Stimulated activated naive B cell treated with anti-CD40 and anti-IgM and Interleukin-4, amounts not matched to agents 10 μg/mL and 1 μg/mL and 100 μg/mL, for 72 hours (primary cell): ENCODE data around the gene MYH6.
"Not testable (repeated sequence)": the region's sequence is repeated elsewhere in the genome, so short reads cannot be mapped to it uniquely, and the experiment has no call there.

Experiments used
- ATAC-seq, 2 donors: fragments of 150-1000 bp; cut with Tn5 transposase; replicated peaks; 2 replicates each; pipeline ENCODE4 v1.10.0; 2021; ENCODE audit warnings: moderate library complexity in 1 of 2
- DNase-seq: peaks from one replicate; pipeline ENCODE4 v3.0.0; 2021
- H3K27ac Mint-ChIP-seq: one replicate; pipeline ENCODE4 v1.8.0; 2022; ENCODE audit warnings: mild to moderate bottlenecking, mixed read lengths
- H3K27me3 Mint-ChIP-seq, 2 donors: one replicate each; pipeline ENCODE4 v1.8.0; 2022; ENCODE audit warnings: mixed read lengths in 2 of 2
- H3K36me3 Mint-ChIP-seq, 2 donors: one replicate each; pipeline ENCODE4 v1.8.0; 2022; ENCODE audit warnings: mixed read lengths in 2 of 2, mild to moderate bottlenecking in 1 of 2
- H3K4me1 Mint-ChIP-seq, 2 donors: one replicate each; pipeline ENCODE4 v1.8.0; 2022; ENCODE audit warnings: mixed read lengths in 2 of 2, mild to moderate bottlenecking in 1 of 2
- H3K4me3 Mint-ChIP-seq, 2 donors: one replicate each; pipeline ENCODE4 v1.8.0; 2022; ENCODE audit warnings: mild to moderate bottlenecking in 2 of 2, mixed read lengths in 2 of 2, moderate library complexity in 1 of 2
- H3K9me3 Mint-ChIP-seq, 2 donors: one replicate each; pipeline ENCODE4 v1.8.0; 2022; ENCODE audit warnings: mixed read lengths in 2 of 2, mild to moderate bottlenecking in 1 of 2

Gene MYH6

GRCh38 chr14:23401291-23401690 is 6.8 kb downstream of the MYH6 start:
- Mint-ChIP-seq H3K9me3 (no peaks in the 10 kb centered on the region), H3K27me3 (peaks cover 42 to 48% of the 10 kb centered on the region in 2 donors), H3K36me3 (no peaks in the 10 kb centered on the region), H3K4me1 (peaks cover 12 to 15% of the 10 kb centered on the region in 2 donors), H3K4me3 (no peak overlapping the region), H3K27ac (no peak overlapping the region)
- DNase-seq (no peak), ATAC-seq (no peak)

DNA sequence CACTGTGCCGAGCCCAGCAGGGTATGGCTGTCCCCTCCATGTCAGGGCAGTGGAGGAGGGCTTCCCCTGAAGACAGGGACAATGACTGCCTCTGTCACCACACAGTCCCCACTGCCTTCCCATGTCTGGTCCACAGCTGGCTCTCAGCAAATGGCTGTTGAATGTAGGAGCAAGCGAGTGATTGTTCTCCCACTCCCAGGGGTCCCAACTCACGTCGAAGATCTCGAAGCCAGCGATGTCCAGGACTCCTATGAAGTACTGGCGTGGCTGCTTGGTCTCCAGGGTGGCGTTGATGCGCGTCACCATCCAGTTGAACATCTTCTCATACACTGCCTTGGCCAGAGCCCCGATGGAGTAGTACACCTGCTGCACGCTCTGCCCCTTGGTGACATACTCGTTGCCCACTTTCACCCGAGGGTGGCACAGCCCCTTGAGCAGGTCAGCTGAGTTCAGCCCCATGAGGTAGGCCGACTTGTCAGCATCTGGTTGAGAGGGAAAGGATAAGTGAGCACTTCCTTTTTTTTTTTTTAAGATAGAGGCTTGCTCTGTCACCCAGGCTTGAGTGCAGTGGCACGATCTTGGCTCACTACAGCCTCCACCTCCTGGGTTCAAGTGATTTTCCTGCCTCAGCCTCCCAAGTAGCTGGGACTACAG is 7.5 kb downstream of the MYH6 start:
- H3K4me1 Mint-ChIP-seq, H3K36me3 Mint-ChIP-seq, H3K27ac Mint-ChIP-seq, DNase-seq, H3K4me3 Mint-ChIP-seq, H3K9me3 Mint-ChIP-seq: not testable (repeated sequence)
- peaks cover 35 to 42% of the 10 kb centered on the region in 2 donors for H3K27me3 Mint-ChIP-seq
- ATAC-seq: peak; percentile 46 to 47

GRCh38 chr14:23399591-23399990 is 8.5 kb downstream of the MYH6 start:
- Mint-ChIP-seq H3K9me3 (no peaks in the 10 kb centered on the region), H3K4me3 (no peak overlapping the region)

GRCh38 chr14:23399136-23399535 is 8.9 kb downstream of the MYH6 start:
- no peak for DNase-seq
- Mint-ChIP-seq H3K4me1 (peaks cover 0 to 6% of the 10 kb centered on the region in 2 donors), H3K4me3 (no peak overlapping the region), H3K27ac (no peak overlapping the region), H3K9me3 (no peaks in the 10 kb centered on the region), H3K27me3 (peaks cover 27 to 36% of the 10 kb centered on the region in 2 donors), H3K36me3 (no peaks in the 10 kb centered on the region)
- ATAC-seq: no peak

More at GRCh38 chr14:23399591-23399990, 8.5 kb downstream of the MYH6 start:
- Mint-ChIP-seq H3K36me3 (no peaks in the 10 kb centered on the region), H3K4me1 (peaks cover 0 to 6% of the 10 kb centered on the region in 2 donors), H3K27me3 (peaks cover 28 to 36% of the 10 kb centered on the region in 2 donors), H3K27ac (no peak overlapping the region)
- DNase-seq (no peak), ATAC-seq (no peak)

- DNase-seq: no peak
- Mint-ChIP-seq H3K27me3 (peaks cover 29 to 36% of the 10 kb centered on the region in 2 donors), H3K4me3 (no peak overlapping the region), H3K9me3 (no peaks in the 10 kb centered on the region), H3K27ac (no peak overlapping the region), H3K36me3 (no peaks in the 10 kb centered on the region), H3K4me1 (peaks cover 0 to 6% of the 10 kb centered on the region in 2 donors)
- no peak for ATAC-seq
Measured at GRCh38 chr14:23398348-23398747, 9.7 kb downstream of the MYH6 start.

- ATAC-seq (no peak), DNase-seq (no peak)
- Mint-ChIP-seq H3K36me3 (no peaks in the 10 kb centered on the region), H3K27me3 (peaks cover 24 to 29% of the 10 kb centered on the region in 2 donors), H3K9me3 (no peaks in the 10 kb centered on the region), H3K27ac (no peak overlapping the region), H3K4me1 (peaks cover 0 to 1% of the 10 kb centered on the region in 2 donors), H3K4me3 (no peak overlapping the region)
Measured at GRCh38 chr14:23396781-23397407, 11.2 kb downstream of the MYH6 start.

GRCh38 chr14:23396126-23396525 is 11.9 kb downstream of the MYH6 start:
- peaks cover 0 to 1% of the 10 kb centered on the region in 2 donors for H3K4me1 Mint-ChIP-seq
- ATAC-seq (no peak), DNase-seq (no peak)
- H3K27ac Mint-ChIP-seq: no peak overlapping the region
- H3K36me3 Mint-ChIP-seq: no peaks in the 10 kb centered on the region
- no peaks in the 10 kb centered on the region for H3K9me3 Mint-ChIP-seq
- no peak overlapping the region for H3K4me3 Mint-ChIP-seq
- H3K27me3 Mint-ChIP-seq: peaks cover 18 to 21% of the 10 kb centered on the region in 2 donors

- no peaks in the 10 kb centered on the region for H3K9me3 Mint-ChIP-seq
- no peak for DNase-seq
- H3K27me3 Mint-ChIP-seq: peaks cover 42% of the 10 kb centered on the region in 2 donors
- H3K27ac Mint-ChIP-seq: no peak overlapping the region
- H3K4me1 Mint-ChIP-seq: peaks cover 0 to 2% of the 10 kb centered on the region in 2 donors
- no peak overlapping the region for H3K4me3 Mint-ChIP-seq
- no peaks in the 10 kb centered on the region for H3K36me3 Mint-ChIP-seq
- ATAC-seq: no peak
Measured at GRCh38 chr14:23392613-23393012, 15.5 kb downstream of the MYH6 start.

DNA sequence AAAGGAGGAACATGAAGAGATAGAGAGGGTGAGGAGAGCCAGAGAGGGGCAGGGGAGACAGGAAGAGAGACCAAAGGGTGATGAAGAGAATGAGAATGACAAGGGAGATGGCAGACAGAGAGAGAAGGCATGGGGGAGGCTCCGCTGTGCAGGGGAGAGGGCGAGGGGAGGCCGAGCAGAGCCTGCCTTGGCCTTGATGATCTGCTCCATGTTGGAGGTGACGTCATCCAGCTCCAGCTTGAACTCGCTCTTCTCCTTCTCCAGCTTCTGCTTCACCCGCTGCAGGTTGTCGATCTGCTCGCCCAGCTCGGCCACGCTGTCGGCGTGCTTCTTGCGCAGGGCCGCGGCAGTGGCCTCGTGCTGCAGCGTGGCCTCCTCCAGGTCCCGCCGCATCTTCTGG is 18.2 kb downstream of the MYH6 start:
- DNase-seq, H3K9me3 Mint-ChIP-seq, H3K36me3 Mint-ChIP-seq, H3K4me1 Mint-ChIP-seq, ATAC-seq, H3K27ac Mint-ChIP-seq, H3K4me3 Mint-ChIP-seq: not testable (repeated sequence)
- peaks cover 47 to 52% of the 10 kb centered on the region in 2 donors for H3K27me3 Mint-ChIP-seq

DNA sequence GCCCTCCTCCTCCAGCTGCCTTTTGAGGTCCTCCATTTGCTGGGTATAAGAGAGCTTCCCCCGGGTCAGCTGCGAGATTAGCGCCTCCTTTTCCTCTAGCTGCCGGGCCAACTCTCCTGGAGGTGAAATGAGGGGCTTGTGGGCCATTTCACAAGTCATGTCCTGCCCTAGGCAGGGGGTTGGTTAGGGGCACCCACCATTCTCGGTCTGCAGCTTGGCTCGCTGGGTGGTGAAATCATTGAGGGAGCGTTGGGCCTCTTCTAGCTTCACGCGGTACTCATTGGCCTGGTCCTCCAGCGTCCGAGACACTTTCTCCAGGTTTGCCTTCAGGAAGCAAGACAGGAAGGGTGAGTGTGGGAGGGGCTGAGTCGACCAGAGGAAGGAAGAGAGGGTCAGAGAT is 18.7 kb downstream of the MYH6 start:
- Mint-ChIP-seq H3K4me3 (no peak overlapping the region), H3K27me3 (peaks cover 50 to 55% of the 10 kb centered on the region in 2 donors), H3K36me3 (no peaks in the 10 kb centered on the region), H3K9me3 (no peaks in the 10 kb centered on the region), H3K4me1 (peaks cover 0 to 2% of the 10 kb centered on the region in 2 donors), H3K27ac (no peak overlapping the region)
- ATAC-seq (no peak), DNase-seq (no peak)

- Mint-ChIP-seq H3K27me3 (peaks cover 51 to 56% of the 10 kb centered on the region in 2 donors), H3K36me3 (no peaks in the 10 kb centered on the region), H3K9me3 (no peaks in the 10 kb centered on the region), H3K27ac (no peak overlapping the region), H3K4me3 (no peak overlapping the region), H3K4me1 (peaks cover 0 to 2% of the 10 kb centered on the region in 2 donors)
- no peak for DNase-seq
- no peak for ATAC-seq
Measured at GRCh38 chr14:23388996-23389395, 19.1 kb downstream of the MYH6 start.

DNA sequence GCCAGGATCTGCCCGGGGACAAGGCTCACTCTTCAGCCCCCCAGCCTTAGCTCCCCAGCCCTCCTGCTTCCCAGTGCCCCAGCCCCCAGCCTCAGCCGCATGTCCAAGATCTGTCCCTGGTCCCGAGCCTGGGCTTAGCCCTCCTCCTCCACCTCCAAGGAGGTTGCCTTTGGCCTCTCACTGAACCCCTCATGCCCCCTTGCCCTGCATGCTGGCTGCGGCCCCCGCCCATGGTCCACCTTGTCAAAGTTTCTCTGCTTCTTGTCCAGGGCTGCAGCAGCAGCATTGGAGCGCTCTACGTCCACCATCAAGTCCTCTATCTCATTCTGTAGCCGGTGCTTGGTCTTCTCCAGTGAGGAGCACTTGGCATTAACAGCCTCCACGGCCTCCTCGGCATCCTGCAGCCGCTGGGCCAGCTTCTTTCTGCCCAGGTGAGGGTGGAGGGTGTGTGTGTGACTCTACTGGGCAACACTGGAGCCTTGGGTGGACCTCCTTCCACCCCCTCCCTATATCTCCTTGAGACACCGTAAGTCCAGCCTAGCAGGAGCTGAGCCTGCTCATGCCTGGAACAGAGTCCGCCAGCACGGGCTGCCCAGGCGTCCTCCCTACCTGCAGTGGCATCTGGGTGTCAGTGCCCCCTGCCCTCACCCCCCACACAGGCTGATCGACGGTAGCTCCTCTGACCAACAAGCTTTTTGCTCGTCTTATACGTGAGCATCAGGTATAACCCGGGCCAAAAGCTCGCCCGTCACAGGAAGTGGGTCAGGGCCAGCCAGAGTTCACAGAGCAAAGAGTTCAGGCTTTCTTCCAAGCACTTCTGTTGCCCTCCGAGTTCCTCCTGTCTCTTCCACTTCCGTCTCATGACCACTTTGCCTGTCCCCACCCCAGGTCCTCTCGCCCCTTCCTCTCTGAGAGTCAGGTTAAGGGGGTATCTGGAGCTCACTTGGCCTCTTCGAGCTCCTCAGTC is 19.9 kb downstream of the MYH6 start:
- no peak overlapping the region for H3K27ac Mint-ChIP-seq
- no peak for ATAC-seq

GRCh38 chr14:23386999-23387398 is 21.1 kb downstream of the MYH6 start:
- Mint-ChIP-seq H3K27me3 (peaks cover 48 to 56% of the 10 kb centered on the region in 2 donors), H3K36me3 (no peaks in the 10 kb centered on the region), H3K4me1 (peaks cover 1 to 2% of the 10 kb centered on the region in 2 donors), H3K9me3 (no peaks in the 10 kb centered on the region), H3K4me3 (no peak overlapping the region), H3K27ac (no peak overlapping the region)
- DNase-seq (no peak), ATAC-seq (no peak)

More for the DNA sequence above, 19.9 kb downstream of the MYH6 start:
- no peak for DNase-seq
- H3K4me1 Mint-ChIP-seq: peaks cover 0 to 2% of the 10 kb centered on the region in 2 donors
- no peak overlapping the region for H3K4me3 Mint-ChIP-seq
- no peaks in the 10 kb centered on the region for H3K36me3 Mint-ChIP-seq
- peaks cover 45 to 53% of the 10 kb centered on the region in 2 donors for H3K27me3 Mint-ChIP-seq
- H3K9me3 Mint-ChIP-seq: no peaks in the 10 kb centered on the region

DNA sequence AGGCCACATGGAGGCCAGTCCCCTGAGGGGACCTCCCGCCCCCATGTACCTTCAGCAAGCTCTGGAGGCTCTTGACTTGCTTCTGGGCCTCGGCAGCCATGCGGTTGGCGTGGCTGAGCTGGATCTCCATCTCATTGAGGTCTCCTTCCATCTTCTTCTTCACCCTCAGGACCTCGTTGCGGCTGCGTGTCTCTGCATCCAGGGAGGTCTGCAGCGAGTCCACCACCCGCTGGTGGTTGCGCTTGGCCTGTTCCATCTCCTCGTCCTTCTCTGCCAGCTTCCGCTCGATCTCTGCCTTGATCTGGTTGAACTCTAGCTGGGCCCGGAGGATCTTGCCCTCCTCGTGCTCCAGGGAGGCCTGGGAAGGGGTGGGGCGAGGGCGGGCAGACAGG is 21.8 kb downstream of the MYH6 start:
- peaks cover 48 to 56% of the 10 kb centered on the region in 2 donors for H3K27me3 Mint-ChIP-seq
- not testable (repeated sequence) for H3K4me1 Mint-ChIP-seq, H3K4me3 Mint-ChIP-seq, H3K27ac Mint-ChIP-seq, H3K36me3 Mint-ChIP-seq, ATAC-seq, DNase-seq, H3K9me3 Mint-ChIP-seq
